ENCODE measurements around the gene CLN5. TPM values are rescaled to one million over a fixed set of nuclear protein-coding genes. Genes with fewer than 3 reads are reported as not detected.

The CLN5 gene
- total and polyA plus RNA-seq, 2 of the 4 experiments (the other 2 are of a cell fraction), result 11.3 to 15.1 TPM

GRCh38 chr13:77019756-77020155 is 27.9 kb downstream of the CLN5 start:
- no peak overlapping the region for H2AK9ac ChIP-seq (replicated peaks; ENCODE audit: low read depth, low read length, poor library complexity)
- no peak overlapping the region for H3K18ac ChIP-seq (ENCODE audit: low read depth, low read length)
- peaks cover 11% of the 10 kb centered on the region for H3K36me3 ChIP-seq (ENCODE audit: control insufficient read depth, insufficient read depth, low read length)
- no peak overlapping the region for H3K9ac ChIP-seq (ENCODE audit: low read depth, low read length)
- no peak overlapping the region for H3K23ac ChIP-seq (ENCODE audit: low read depth, low read length)
- H3K27me3 ChIP-seq (ENCODE audit: control insufficient read depth, insufficient read depth, low read length), result no peaks in the 10 kb centered on the region
- no peak overlapping the region for H2AK5ac ChIP-seq (ENCODE audit: low read depth, low read length)
- no peak for TF ChIP-seq SMC3 (IDR thresholded peaks at IDR 0.05; ENCODE audit: low read depth, low read length)
- TF ChIP-seq RFX5 (IDR thresholded peaks at IDR 0.05; ENCODE audit: low read depth, low read length), result no peak
- no peak for TF ChIP-seq MAFK (IDR thresholded peaks at IDR 0.05; ENCODE audit: low read depth, low read length)
- no peak for TF ChIP-seq RAD21 (IDR thresholded peaks at IDR 0.05; ENCODE audit: low read length)
- TF ChIP-seq CHD1 (IDR thresholded peaks at IDR 0.05; ENCODE audit: low read depth, low read length), result no peak
- no peak for TF ChIP-seq POLR2A (IDR thresholded peaks at IDR 0.05; ENCODE audit: low read depth, low read length)
- no peak for TF ChIP-seq FOS (IDR thresholded peaks at IDR 0.05; ENCODE audit: low read depth, low read length)
- no peak for TF ChIP-seq MAZ (IDR thresholded peaks at IDR 0.05; ENCODE audit: borderline replicate concordance, low read depth, low read length)
- TF ChIP-seq MXI1 (IDR thresholded peaks at IDR 0.05; ENCODE audit: borderline replicate concordance, low read depth, low read length), result no peak
- TF ChIP-seq RCOR1 (IDR thresholded peaks at IDR 0.05; ENCODE audit: insufficient replicate concordance, low read length), result no peak
- no peak for TF ChIP-seq USF2 (IDR thresholded peaks at IDR 0.05; ENCODE audit: low read depth, low read length)
- TF ChIP-seq CEBPB (IDR thresholded peaks at IDR 0.05; ENCODE audit: low read depth, low read length), result no peak
- no peaks in the 10 kb centered on the region for H3K9me3 ChIP-seq (ENCODE audit: control insufficient read depth, insufficient read depth, low read length)
- in situ Hi-C loops (cut with MboI; ENCODE audit: low sequenced_read_pairs) (no loop called here), intact Hi-C loops (cut with micrococcal nuclease) (no loop called here), dilution Hi-C loops (cut with HindIII; ENCODE audit: low sequenced_read_pairs, unreplicated experiment) (no loop called here)
- no peak overlapping the region for H2BK15ac ChIP-seq (ENCODE audit: low read depth, low read length)
- no peak overlapping the region for H3K4me3 ChIP-seq (ENCODE audit: insufficient read depth, low read depth, low read length)
- H2BK20ac ChIP-seq (ENCODE audit: low read depth, low read length), result no peak overlapping the region
- H3K4ac ChIP-seq (ENCODE audit: low read depth, low read length), result no peak overlapping the region
- H3K27ac ChIP-seq (ENCODE audit: insufficient read depth, low read length), result no peak overlapping the region
- H4K20me1 ChIP-seq (ENCODE audit: insufficient read depth, low read length), result peaks cover 43% of the 10 kb centered on the region; the same call in 1 of the 2 replicates
- ChIA-PET CTCF (no interaction called here), POLR2A (ENCODE audit: unreplicated experiment) (no interaction called here)
- no peak overlapping the region for H2AFZ ChIP-seq (replicated peaks; ENCODE audit: low read length, poor library complexity)
- H3K14ac ChIP-seq (replicated peaks; ENCODE audit: low read depth, low read length), result no peak overlapping the region
- no peak overlapping the region for H2BK5ac ChIP-seq (ENCODE audit: low read depth, low read length, poor library complexity, severe bottlenecking)
- no peak overlapping the region for H3K56ac ChIP-seq (ENCODE audit: extremely low read depth, insufficient read depth, low read length)
- H3K4me2 ChIP-seq (ENCODE audit: low read depth, low read length), result no peak overlapping the region
- H3K4me1 ChIP-seq (ENCODE audit: control insufficient read depth, insufficient read depth, low read length), result peaks cover 18% of the 10 kb centered on the region
- no peak overlapping the region for H4K91ac ChIP-seq (ENCODE audit: insufficient read depth, low read depth, low read length)
- peaks cover 21 to 50% of the 10 kb centered on the region in 2 experiments for H3K79me1 ChIP-seq (ENCODE audit: low read depth in 1 of 2, low read length in 2 of 2)
- no TSS peak for BruUV-seq (replicated peaks)
- DNase-seq (no peak), ATAC-seq (ENCODE audit: low read depth) (no peak)
- no peak overlapping the region for H4K5ac ChIP-seq (ENCODE audit: low read depth, low read length)
- H2BK120ac ChIP-seq (ENCODE audit: low read depth, low read length), result no peak overlapping the region
- H4K8ac ChIP-seq (ENCODE audit: low read depth in 2 of 2, low read length in 2 of 2), result no peak overlapping the region
- peaks cover 13% of the 10 kb centered on the region for H3K9me1 ChIP-seq (ENCODE audit: insufficient read depth, low read length)
